MM.1S (cell line): Measurements from ENCODE around the gene EFCAB10.

Experiments
- DNase-seq: peaks from one replicate; pipeline ENCODE4 v3.0.0-alpha.2; 2015
- H2AFZ ChIP-seq: fragments of 300-600 bp; sonication (generic); 2 replicates; pipeline ENCODE4 v1.6.0; 2016; ENCODE audit warnings: antibody characterized with exemption, low read length
- H3F3A ChIP-seq: fragments of 300-600 bp; sonication (generic); 2 replicates; pipeline ENCODE4 v1.6.1; 2016; ENCODE audit warnings: mild to moderate bottlenecking, antibody characterized with exemption, low read length, moderate library complexity, mixed read lengths; ENCODE audit not compliant: insufficient read depth
- H3K27ac ChIP-seq: fragments of 300-600 bp; sonication (generic); 2 replicates; pipeline ENCODE4 v1.5.1; 2016; ENCODE audit warnings: mild to moderate bottlenecking, low read length
- H3K27me3 ChIP-seq: fragments of 300-600 bp; sonication (generic); replicated peaks from 2 replicates; pipeline ENCODE4 v1.6.0; 2016; ENCODE audit warnings: low read length; ENCODE audit not compliant: insufficient read depth
- H3K36me3 ChIP-seq: fragments of 300-600 bp; sonication (generic); replicated peaks from 2 replicates; pipeline ENCODE4 v1.6.1; 2016; ENCODE audit warnings: mild to moderate bottlenecking, low read length, mixed read lengths; ENCODE audit not compliant: insufficient read depth
- H3K4me1 ChIP-seq: fragments of 300-600 bp; sonication (generic); 2 replicates; pipeline ENCODE4 v1.6.1; 2016; ENCODE audit warnings: low read length, mixed read lengths
- H3K4me2 ChIP-seq: fragments of 300-600 bp; sonication (generic); 2 replicates; pipeline ENCODE4 v1.6.0; 2016; ENCODE audit warnings: low read depth, low read length
- H3K4me3 ChIP-seq: fragments of 300-600 bp; sonication (generic); 2 replicates; pipeline ENCODE4 v1.5.1; 2016; ENCODE audit warnings: low read length, mixed read lengths
- H3K79me2 ChIP-seq: fragments of 300-600 bp; sonication (generic); 2 replicates; pipeline ENCODE4 v1.6.1; 2016; ENCODE audit warnings: mixed run types, low read length, mixed read lengths
- H3K9ac ChIP-seq: fragments of 300-600 bp; sonication (generic); 2 replicates; pipeline ENCODE4 v1.6.1; 2016; ENCODE audit warnings: low read length, mixed read lengths
- H3K9me2 ChIP-seq: fragments of 300-600 bp; sonication (generic); replicated peaks from 2 replicates; pipeline ENCODE4 v1.6.1; 2016; ENCODE audit warnings: mild to moderate bottlenecking, low read length, mixed read lengths; ENCODE audit not compliant: insufficient read depth
- H3K9me3 ChIP-seq: fragments of 300-600 bp; sonication (generic); replicated peaks from 2 replicates; pipeline ENCODE4 v1.6.1; 2016; ENCODE audit warnings: mild to moderate bottlenecking, low read length, mixed read lengths; ENCODE audit not compliant: insufficient read depth
- H4K20me1 ChIP-seq: fragments of 300-600 bp; sonication (generic); 2 replicates; pipeline ENCODE4 v1.6.1; 2016; ENCODE audit warnings: mild to moderate bottlenecking, low read length, moderate library complexity, mixed read lengths; ENCODE audit not compliant: insufficient read depth
- CTCF ChIP-seq: fragments of 300-600 bp; sonication (generic); IDR thresholded peaks from 2 replicates; pipeline ENCODE4 v1.5.1; 2016; ENCODE audit warnings: antibody characterized with exemption, low read length, mixed read lengths
- EZH2 ChIP-seq: fragments of 300-600 bp; sonication (generic); optimal IDR thresholded peaks from 2 replicates; pipeline ENCODE3; 2017; ENCODE audit warnings: low read depth, mild to moderate bottlenecking, antibody characterized with exemption, low read length, mixed read lengths
- EZH2phosphoT487 ChIP-seq: fragments of 300-600 bp; sonication (generic); IDR thresholded peaks from 2 replicates; pipeline ENCODE4 v1.6.1; 2018; ENCODE audit warnings: antibody characterized with exemption, low read length

The EFCAB10 gene

GRCh38 chr7:105621176-105621575, 39.9 kb upstream of the EFCAB10 start:
- H3K9me3 ChIP-seq, result no peaks in the 10 kb centered on the region
- DNase-seq, result no peak
- no peak for TF ChIP-seq EZH2phosphoT487
- TF ChIP-seq CTCF, result no peak
- no peak for TF ChIP-seq EZH2
- H3K9me2 ChIP-seq, result no peaks in the 10 kb centered on the region
- H2AFZ ChIP-seq, result no peak overlapping the region
- no peak overlapping the region for H3K4me3 ChIP-seq
- H3K9ac ChIP-seq, result no peak overlapping the region
- no peaks in the 10 kb centered on the region for H3K36me3 ChIP-seq
- H3K4me2 ChIP-seq, result no peak overlapping the region
- no peaks in the 10 kb centered on the region for H3F3A ChIP-seq
- no peaks in the 10 kb centered on the region for H3K79me2 ChIP-seq
- no peaks in the 10 kb centered on the region for H4K20me1 ChIP-seq
- no peaks in the 10 kb centered on the region for H3K27me3 ChIP-seq
- no peaks in the 10 kb centered on the region for H3K4me1 ChIP-seq
- H3K27ac ChIP-seq, result no peak overlapping the region

- no peak for TF ChIP-seq EZH2
- no peak for TF ChIP-seq EZH2phosphoT487
- TF ChIP-seq CTCF, result no peak
- Histone ChIP-seq H3K4me1 (no peaks in the 10 kb centered on the region), H2AFZ (no peak overlapping the region), H3K9me3 (no peaks in the 10 kb centered on the region), H3K79me2 (no peaks in the 10 kb centered on the region), H3K36me3 (no peaks in the 10 kb centered on the region), H3K4me2 (no peak overlapping the region), H3F3A (no peaks in the 10 kb centered on the region), H3K27me3 (no peaks in the 10 kb centered on the region), H3K9me2 (no peaks in the 10 kb centered on the region), H4K20me1 (no peaks in the 10 kb centered on the region), H3K27ac (no peak overlapping the region), H3K9ac (no peak overlapping the region), H3K4me3 (no peak overlapping the region)
- DNase-seq, result no peak
Observed at GRCh38 chr7:105619590-105619989, 38.3 kb upstream of the EFCAB10 start.

- Histone ChIP-seq H3K79me2 (no peaks in the 10 kb centered on the region), H4K20me1 (no peaks in the 10 kb centered on the region), H3K9me3 (no peaks in the 10 kb centered on the region), H3K4me3 (no peak overlapping the region), H2AFZ (no peak overlapping the region), H3K36me3 (no peaks in the 10 kb centered on the region), H3K27me3 (no peaks in the 10 kb centered on the region), H3K4me2 (no peak overlapping the region), H3K9me2 (no peaks in the 10 kb centered on the region), H3K9ac (no peak overlapping the region), H3K4me1 (no peaks in the 10 kb centered on the region), H3K27ac (no peak overlapping the region), H3F3A (no peaks in the 10 kb centered on the region)
- DNase-seq, result no peak
- no peak for TF ChIP-seq CTCF
- TF ChIP-seq EZH2phosphoT487, result no peak
- no peak for TF ChIP-seq EZH2
Observed at GRCh38 chr7:105618016-105618296, 36.7 kb upstream of the EFCAB10 start.
